HT1080 (cell line): Measurements from ENCODE around the gene ABHD6. TPM values are rescaled to one million over a fixed set of nuclear protein-coding genes. Genes with fewer than 3 reads are reported as not detected.
"Not testable (repeated sequence)": the region's sequence is repeated elsewhere in the genome, so short reads cannot be mapped to it uniquely, and the experiment has no call there.

Experiments used
- DNase-seq: peaks from one replicate; pipeline ENCODE4 v3.0.0-alpha.2; 2015; ENCODE audit warnings: low read depth
- total RNA-seq: library from RNA; depleted of rRNA; stranded (reverse); fragments of >200 nt; shearing (Covaris generic); gene quantifications from 2 replicates; pipeline ENCODE4 v1.2.3, GENCODE V29; 2014

ABHD6 gene
- total RNA-seq, 1 experiment from 2014 or later, result 13.9 TPM

DNA sequence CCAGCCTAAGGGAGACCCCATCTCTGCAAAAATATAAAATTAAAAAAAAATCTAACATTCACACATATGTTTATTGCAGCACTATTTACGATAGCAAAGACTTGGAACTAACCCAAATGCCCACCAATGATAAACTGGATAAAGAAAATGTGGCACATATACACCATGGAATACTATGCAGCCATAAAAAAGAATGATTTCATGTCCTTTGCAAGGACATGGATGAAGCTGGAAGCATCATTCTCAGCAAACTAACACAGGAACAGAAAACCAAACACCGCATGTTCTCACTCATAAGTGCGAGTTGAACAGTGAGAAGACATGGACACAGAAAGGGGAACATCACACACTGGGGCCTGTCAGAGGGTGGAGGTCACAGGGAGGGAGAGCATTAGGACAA lies 35.8 kb downstream of the ABHD6 start:
- not testable (repeated sequence) for DNase-seq

- no peak for DNase-seq
These were observed 36.5 kb downstream of the ABHD6 start for GRCh38 chr3:58274027-58274614.

DNA sequence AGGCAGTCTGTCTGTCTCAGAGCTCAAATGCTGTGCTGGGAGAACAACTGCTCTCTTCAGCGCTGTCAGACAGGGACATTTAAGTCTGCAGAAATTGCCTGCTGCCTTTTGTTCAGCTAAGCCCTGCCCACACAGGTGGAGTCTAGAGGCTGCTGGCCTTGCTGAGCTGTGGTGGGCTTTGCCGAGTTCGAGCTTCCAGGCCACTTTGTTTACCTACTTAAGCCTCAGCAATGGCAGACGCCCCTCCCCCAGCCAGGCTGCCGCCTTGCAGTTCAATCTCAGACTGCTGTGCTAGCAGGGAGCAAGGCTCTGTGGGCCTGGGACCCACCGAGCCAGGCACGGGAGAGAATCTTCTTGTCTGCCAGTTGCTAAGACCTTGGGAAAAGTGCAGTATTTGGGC lies 43.5 kb downstream of the ABHD6 start:
- DNase-seq, result no peak

- no peak for DNase-seq
These were observed 47.7 kb downstream of the ABHD6 start for GRCh38 chr3:58285334-58285733.

DNA sequence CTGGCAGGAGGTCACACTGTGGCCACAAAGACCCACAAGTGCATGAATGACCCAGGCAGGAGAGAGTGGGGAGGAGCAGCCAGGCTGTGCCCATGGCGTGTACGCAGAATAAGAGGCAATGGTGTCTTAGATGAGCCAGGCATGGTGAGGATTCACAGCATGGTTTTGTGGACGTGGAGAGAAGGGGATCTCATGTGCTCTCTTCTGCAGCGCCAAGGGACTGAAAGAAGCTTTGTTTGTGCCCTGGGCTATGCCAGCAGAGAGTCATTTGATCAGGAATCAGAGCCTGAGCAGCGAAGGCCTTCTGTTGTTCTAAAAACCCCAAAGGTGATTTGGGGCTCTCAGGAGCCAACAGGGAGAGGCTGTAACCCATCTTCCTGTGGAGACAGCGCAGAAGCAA lies 49.8 kb downstream of the ABHD6 start:
- no peak for DNase-seq

DNA sequence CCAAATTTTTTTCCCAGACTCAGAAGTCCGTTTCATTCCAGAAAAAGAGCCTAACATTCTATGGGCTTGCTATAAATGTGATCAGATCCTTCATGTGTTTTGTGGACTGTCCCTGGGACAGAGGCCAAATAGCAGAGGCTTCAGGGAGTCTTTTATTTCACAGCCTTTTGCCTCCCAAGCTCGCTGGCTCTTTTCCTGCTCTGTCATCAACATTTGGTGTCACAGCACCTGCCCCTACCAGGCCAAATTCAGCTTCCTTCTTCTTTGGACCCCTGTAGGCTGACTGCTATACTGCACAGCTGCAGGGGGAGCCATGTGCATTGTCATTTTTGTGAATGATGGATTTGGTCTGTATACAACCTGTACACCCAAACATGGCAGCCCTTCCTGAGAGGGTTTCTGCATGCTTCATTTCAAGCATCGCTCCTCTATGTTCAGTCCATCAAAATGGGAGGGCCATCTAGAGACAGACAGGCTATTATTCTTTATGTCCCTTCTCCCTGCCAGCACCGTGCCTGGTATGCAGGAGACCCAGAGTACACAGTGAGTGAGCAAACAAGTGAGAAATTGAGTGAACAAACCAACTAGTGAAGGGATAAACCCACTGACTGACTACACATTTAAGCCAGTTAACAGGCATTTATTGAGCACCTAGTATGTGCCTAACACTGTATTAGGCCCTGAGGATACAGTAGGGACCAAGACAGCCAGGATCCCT lies 50.6 kb downstream of the ABHD6 start:
- no peak for DNase-seq

DNA sequence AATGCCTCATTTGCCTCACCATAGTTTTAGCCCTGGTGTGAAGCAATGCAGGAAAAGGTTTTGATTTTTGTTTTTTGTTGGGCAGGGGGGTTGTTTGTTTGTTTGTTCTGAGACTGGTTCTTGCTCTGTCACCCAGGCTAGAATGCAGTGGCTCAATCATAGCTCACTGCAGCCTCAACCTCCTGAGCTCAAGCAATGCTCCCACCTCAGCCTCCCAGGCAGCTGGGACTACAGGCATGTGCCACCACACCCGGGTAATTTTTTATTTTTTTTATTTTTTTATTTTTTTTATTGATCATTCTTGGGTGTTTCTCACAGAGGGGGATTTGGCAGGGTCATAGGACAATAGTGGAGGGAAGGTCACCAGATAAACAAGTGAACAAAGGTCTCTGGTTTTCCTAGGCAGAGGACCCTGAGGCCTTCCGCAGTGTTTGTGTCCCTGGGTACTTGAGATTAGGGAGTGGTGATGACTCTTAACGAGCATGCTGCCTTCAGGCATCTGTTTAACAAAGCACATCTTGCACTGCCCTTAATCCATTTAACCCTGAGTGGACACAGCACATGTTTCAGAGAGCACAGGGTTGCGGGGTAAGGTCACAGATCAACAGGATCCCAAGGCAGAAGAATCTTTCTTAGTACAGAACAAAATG lies 51.5 kb downstream of the ABHD6 start:
- not testable (repeated sequence) for DNase-seq

DNA sequence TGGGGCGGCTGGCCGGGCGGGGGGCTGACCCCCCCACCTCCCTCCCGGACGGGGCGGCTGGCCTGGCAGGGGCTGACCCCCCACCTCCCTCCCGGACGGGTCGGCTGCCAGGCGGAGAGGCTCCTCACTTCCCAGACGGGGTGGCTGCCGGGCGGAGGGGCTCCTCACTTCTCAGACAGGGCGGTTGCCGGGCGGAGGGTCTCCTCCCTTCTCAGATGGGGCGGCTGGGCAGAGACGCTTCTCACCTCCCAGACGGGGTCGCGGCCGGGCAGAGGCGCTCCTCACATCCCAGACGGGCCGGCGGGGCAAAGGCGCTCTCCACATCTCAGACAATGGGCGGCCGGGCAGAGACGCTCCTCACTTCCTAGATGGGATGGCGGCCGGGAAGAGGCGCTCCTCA lies 52.9 kb downstream of the ABHD6 start:
- not testable (repeated sequence) for DNase-seq

DNA sequence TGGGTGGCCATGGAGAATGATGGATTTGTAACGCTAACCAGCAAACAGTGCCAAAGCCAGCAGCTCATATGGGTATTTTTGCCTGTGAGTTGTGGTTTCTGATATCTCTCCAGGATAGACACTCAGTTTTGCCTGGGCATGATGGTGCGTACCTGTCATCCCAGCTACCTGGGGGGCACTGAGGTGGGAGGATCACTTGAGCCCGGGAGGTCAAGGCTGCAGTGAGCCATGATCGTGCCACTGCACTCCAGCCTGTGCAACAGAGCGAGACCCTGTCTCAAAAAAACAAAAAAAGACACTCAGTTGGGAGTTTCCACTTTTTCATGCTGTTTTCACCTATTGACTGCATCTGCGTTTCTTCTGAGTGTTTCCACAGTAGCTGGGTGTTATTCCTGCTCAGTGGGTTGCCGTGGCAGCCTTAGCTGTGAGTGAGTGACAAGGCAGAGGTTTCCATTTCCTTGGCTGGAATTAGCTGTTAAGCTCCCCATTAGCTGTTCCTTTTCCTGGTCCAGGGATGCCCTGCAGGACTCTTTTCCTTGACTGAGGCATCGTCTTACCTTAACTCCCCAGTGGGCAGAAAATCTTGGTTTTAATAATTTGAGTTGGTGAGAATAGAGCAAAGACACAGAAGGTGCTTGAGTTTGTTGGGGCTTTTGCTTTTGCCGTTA lies 54.2 kb downstream of the ABHD6 start:
- no peak for DNase-seq

DNA sequence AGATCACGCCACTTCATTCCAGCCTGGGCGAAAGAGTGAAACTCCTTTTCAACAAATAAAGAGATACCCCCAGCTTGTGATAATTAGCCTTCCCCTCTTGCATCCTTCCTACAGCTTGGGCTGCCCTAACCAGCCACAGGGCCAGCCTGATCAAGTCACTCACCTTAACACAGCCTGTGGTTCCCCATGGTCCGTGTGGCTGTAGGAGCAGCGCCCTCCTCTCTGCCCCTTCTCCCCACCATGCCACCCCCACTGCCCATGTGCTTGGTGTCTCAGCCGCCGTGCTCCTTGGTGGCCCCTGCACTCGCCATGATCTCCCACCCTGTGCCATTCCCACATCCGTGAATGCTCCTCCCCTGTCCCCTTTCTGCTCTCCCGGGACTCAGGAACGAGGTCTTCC lies 55.3 kb downstream of the ABHD6 start:
- no peak for DNase-seq

DNA sequence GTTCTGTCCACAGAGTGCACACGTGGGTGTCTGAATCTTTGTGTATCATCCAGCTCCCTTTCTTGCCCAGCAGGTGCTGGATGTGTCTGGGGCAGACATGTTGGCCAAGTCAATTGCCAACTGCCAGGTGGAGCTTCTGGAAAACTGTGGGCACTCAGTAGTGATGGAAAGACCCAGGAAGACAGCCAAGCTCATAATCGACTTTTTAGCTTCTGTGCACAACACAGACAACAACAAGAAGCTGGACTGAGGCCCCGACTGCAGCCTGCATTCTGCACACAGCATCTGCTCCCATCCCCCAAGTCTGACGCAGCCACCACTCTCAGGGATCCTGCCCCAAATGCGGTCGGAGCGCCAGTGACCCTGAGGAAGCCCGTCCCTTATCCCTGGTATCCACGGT lies 55.9 kb downstream of the ABHD6 start:
- DNase-seq, result no peak

DNA sequence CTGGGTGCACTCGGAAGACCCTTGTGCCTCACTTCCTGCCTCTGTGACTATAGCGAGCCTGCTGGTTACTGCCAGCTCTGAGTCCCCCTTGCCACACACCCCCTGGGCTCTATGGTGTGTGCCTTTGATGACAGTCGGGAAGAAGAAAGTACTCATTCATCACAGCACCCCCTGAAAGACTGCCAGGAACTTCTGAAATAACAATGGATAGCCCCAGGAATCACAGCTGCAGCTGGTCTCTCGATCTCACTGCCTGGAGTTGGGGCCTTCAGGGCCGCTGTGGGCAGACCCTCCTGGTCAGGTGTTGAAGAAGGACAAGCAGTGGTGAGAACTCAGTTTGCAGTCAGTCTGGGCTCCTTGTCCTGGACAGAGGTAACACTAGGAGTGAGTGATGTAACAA lies 58.7 kb downstream of the ABHD6 start:
- no peak for DNase-seq

DNA sequence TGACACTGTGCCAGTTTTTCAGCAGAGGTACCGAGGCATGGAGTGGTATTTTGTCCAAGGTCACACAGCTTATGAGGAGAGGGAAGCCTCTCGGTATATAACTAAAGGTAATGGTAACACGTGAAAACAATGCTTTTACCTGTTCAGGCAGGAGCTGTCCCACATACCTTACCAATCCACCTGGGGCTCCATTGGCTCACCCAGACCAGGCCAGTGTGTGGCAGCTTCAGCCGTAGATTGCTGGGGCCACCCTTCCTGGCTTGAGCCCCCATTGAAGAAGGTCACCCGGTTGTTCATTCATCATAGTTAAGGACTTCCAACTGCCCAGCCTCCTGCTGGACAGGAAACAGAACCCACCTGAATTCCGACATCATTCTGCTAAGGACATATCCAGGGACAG lies 59.3 kb downstream of the ABHD6 start:
- no peak for DNase-seq

GRCh38 chr3:58298190-58298589 lies 60.6 kb downstream of the ABHD6 start:
- DNase-seq, result no peak

DNA sequence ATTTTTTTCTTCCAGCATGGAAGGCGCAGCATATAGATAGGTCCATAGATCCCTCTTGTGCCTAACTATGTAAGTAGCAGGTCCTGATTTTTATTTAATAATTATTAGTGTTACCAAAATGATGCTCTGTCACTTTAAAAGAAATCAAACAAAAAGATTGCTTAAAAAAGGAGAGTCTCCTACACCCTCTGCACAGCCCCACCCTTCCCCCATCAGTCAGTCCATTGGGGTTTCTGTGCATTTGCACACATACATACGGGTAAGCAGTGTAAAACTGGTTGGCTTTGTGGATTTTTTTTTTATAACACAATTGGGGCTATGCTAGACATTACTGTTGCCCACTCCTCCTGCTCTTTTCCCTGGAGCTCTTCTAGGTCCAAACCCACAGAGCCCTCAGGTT lies 61.5 kb downstream of the ABHD6 start:
- no peak for DNase-seq

DNA sequence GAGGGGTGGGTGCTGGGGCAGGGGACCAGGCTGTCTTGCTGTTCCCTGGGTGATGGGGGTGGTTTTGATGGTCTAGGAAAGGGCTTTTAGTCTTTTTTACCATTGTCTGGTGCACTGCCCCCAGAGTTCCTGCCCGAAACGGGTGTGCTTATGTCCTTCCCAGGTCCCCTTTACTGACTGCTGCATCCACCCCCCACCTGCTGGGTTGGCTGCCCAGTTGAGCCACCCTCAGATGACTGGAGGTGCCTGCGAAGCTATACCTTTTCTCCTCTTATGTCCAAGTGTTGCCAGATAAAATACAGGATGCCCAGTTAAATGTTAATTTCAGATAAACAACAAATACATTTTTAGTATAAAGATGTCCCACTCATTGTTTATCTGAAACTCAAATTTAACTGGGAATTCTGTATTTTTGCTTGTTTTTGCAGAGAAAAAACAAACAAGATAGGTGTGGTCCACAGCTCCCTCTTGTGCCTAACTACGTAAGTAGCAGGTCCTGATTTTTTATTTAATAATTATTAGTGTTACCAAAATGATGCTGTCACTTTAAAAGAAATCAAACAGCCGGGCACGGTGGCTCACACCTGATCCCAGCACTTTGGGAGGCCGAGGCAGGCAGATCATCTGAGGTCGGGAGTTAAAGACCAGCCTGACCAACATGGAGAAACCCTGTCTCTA lies 62.4 kb downstream of the ABHD6 start:
- DNase-seq, result peak; percentile 33

- peak; percentile 95 for DNase-seq
These were observed 68.5 kb downstream of the ABHD6 start, which contains the start of the genes HTD2 and RPP14 for GRCh38 chr3:58305882-58306711. Gene HTD2 (plus strand): TSS chr3:58306520. CDS start chr3:58317614, 11,094 bp downstream. Gene RPP14 (plus strand): TSS chr3:58306245. CDS start chr3:58310330, 4,085 bp downstream.

GRCh38 chr3:58307639-58308215 lies 70.1 kb downstream of the ABHD6 start:
- DNase-seq, result peak; percentile 63

GRCh38 chr3:58308728-58309127 lies 71.1 kb downstream of the ABHD6 start:
- DNase-seq, result no peak

DNA sequence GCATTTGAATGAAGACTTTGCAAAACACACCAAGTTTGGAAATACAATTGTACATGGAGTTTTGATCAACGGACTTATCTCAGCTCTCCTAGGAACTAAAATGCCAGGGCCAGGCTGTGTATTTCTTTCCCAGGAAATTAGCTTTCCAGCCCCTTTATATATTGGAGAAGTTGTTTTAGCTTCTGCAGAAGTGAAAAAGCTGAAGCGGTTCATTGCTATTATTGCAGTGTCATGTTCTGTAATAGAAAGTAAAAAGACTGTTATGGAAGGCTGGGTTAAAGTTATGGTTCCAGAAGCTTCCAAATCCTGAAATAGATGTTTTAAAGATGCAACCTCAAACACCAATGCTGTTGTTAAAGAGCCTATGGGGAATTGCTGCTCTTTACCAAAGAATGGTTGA lies 80.2 kb downstream of the ABHD6 start:
- DNase-seq, result no peak
